ENCODE measurements around the gene PKD1.
"Not testable (repeated sequence)": the region's sequence is repeated elsewhere in the genome, so short reads cannot be mapped to it uniquely, and the experiment has no call there.

PKD1 gene

DNA sequence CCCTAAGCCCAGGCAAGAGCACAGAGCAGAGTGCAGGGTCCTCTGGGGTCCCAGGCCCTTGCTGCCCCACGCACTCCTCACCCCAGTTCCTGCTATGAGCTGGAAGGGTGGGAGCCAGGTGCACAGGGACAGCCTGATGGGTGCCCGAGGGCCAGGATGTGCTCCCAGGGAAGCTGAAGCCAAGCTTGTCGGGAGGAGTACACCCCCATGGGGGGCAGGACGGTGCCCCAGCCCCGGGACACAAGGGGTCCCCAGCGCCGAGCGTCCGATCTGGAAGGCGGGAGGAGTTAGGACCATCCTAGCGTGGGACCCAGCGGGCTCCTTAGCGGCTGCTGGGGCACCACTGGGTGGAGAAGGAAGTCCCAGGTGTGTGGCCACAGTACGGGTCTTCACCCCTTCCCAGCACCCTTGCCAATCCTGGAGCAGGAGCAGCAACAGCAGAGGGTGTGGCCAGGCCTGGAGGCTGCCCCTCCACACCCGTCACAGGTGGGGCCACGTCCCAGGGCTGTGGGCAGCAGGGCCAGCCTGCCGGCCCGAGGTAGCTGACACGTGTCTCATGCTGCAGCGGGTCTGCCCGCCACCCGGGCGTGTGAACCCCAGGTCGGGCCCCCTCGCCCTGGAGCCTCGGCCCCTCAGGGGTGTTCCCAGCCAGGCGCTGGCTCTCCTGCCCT lies 11.9 kb downstream of the PKD1 start:
- not testable (repeated sequence) for DNase-seq (ENCODE audit: low spot score)

DNA sequence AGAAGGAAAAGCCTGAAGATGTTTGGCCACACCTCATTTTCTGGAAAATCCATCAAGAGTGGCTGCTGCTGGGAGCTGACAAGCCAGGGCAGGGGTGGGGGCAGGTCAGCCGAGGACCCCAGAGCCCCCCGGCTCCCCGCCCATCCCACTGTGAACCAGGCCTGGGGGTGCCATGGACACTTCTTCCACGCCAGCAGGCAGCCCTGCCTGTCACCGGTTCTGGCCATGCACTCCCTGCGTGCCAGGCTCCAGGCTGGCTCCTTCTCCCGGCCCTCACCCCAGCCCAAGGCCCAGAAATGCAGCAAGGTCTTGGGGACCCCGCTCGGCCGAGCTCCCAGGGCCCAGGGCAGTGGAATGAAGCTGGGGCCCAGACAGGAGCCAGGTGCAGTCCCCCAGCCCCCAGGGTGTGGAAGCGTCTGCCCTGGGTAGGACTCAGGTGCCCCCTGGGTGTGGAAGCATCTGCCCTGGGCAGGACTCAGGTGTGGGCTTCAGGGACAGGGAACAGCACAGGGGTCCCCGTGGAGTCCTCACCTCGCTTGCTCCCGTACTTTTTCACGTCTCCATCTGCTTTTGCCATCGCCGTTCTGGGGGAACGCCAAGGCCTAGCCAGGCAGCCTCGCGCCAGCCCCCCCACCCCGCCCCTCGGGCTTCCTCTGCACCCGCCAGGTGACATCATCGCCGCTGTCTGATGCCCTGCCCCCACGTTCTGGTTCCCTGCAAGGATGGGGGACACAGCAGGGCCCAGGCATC lies 12.6 kb downstream of the PKD1 start:
- DNase-seq (ENCODE audit: low spot score): not testable (repeated sequence)

DNA sequence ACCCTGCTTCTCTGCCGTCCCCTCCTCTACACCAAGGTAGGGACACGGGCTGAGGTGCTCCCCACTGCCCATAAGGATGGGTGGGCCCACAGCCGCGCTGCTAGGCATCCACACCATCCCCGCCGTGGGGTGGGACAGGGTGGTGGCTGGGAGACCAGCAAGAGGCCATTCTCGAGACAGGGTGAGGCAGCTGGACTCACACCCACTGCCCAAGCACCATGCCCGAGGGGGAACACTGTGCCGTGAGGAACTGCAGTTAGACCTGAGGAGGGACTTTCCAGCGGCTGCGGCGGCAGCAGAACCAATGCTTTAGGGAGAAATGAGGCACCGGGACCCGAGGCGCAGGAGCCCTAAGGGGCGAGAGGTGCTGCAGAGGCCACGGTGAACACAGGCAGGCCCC lies 13.3 kb downstream of the PKD1 start:
- DNase-seq (ENCODE audit: low spot score): no peak

DNA sequence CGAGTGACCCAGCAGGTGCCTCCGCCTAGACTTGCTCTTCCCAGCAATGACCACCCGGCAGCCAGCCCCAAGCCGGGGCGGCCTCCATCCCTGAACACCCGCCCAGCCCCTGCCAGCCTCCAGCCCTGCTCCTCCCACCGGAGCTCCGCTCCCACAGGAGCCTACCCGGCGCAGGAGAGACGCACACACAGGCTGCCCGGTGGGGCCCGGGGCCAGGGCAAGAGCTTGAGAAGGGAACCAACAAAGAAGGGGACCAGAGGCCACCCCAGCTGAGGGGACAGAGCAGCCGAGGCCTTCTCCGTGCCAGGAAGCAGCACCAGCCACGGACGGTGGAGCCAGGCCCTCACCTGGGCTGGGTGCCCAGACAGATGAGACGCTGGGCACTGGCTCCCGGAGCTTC lies 13.8 kb downstream of the PKD1 start:
- DNase-seq (ENCODE audit: low spot score): no peak

DNA sequence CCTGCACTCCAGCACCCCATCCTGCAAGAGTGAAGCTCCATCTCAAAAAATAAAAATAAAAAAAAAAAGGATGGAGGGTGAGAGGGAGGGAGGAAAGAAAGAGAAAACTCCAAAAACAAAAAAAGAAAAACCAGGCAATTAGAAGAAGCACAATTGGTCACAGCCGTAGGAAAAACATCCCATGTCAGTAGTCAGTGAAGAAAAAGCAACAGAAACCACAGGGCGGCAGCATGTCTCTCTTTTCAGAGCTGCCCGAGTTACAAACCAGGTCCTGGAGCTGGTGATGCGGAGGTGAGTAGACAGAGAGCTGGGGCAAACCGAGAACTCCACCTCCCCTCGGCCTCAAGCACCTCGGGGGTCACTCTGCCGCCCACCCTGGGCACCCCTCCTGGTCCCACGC lies 14.4 kb downstream of the PKD1 start:
- DNase-seq (ENCODE audit: low spot score): not testable (repeated sequence)

DNA sequence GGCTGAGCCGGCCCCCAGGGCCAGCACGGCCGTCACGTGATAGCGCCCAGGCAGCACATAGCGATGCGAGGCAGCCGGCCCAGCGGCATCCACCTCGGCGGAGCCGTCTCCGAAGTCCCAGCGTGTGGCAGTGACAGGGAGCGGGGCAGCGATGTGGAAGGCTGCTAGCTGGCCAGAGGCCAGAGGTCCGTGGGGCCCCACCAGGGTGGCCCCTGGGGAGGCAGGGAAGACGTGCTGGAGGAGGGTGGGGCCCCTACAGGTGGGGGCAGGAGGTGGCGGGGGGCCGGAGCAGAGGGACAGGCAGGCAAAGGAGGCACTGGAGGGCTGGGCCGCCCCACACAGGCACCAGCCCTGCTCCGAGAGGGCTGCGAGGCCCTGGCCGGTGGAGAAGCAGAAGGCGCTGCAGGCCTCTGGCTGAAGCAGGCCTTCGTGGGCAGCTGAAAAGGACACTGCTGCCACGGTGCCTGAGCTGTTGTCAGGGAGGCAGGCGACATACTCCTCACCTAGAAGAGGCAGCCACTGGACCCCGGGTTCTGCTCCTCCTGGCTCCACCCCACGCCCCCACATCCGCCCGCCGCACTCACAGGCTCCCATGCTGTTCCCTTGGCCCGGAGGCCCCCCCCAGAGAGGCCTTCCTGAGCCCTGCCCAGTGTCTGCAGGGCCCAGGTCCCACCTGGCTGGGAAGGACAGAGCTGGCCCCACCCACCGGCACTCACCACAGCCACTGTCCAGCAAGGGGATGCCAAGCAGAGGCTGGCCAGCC lies 17.6 kb downstream of the PKD1 start:
- not testable (repeated sequence) for DNase-seq (ENCODE audit: low spot score)

DNA sequence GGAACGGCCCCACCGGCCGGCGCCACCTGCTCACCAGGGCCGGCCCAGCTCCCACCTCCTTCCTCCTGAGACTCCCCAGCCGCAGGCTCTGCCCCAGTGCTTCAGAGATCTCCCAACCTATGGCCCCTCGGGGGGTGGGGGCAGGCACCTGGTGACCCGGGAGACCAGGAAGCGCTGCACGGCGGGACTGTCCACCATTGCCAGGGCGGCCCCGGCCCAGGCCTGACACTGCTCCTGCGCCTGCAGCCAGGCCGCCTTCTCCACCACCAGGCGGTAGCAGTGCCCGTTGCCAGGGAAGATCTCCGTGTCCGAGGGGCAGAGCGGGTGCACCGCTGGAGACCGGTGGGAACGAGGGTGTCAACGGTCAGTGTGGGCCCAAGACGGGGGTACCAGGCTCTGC lies 18.4 kb downstream of the PKD1 start:
- not testable (repeated sequence) for DNase-seq (ENCODE audit: low spot score)

DNA sequence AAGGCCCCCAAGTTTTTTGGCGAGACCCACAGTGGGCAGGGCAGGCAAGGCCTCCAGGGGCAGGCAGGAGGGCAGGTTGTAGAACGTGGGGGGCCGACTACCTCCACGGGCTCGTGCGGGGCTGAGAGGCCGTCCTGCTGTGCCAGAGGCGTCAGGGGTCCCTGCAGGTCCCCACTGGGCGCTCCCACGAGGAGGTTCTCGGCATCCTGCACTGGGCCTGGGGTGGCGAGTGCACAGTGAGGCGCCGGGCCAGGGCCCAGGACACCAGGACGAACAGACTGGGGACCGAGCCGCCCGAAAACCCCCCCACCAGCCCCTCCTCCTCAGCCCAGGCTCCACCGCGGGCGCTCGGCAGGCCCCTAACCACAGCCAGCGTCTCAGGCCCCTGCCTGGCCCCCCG lies 19.3 kb downstream of the PKD1 start:
- not testable (repeated sequence) for DNase-seq (ENCODE audit: low spot score)

DNA sequence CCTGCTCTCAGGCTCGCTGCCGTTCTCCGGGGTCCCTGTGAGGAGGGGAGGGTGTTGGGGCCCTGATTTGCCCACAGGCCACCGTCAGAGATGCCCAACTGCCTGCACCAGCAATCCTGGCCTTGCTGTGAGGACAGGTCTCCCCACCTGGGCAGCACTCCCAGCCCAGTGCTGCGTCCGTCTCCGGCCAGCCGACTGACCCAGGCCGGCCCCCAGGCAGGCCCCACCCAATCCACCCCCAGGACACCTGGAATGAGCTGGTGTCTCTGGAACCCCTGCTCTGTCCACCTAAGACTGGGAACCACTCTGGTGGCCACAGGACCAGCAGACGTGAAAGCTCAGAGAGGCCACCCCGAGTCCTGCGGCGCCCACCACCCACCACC lies 20.1 kb downstream of the PKD1 start:
- no peak for DNase-seq (ENCODE audit: low spot score)

DNA sequence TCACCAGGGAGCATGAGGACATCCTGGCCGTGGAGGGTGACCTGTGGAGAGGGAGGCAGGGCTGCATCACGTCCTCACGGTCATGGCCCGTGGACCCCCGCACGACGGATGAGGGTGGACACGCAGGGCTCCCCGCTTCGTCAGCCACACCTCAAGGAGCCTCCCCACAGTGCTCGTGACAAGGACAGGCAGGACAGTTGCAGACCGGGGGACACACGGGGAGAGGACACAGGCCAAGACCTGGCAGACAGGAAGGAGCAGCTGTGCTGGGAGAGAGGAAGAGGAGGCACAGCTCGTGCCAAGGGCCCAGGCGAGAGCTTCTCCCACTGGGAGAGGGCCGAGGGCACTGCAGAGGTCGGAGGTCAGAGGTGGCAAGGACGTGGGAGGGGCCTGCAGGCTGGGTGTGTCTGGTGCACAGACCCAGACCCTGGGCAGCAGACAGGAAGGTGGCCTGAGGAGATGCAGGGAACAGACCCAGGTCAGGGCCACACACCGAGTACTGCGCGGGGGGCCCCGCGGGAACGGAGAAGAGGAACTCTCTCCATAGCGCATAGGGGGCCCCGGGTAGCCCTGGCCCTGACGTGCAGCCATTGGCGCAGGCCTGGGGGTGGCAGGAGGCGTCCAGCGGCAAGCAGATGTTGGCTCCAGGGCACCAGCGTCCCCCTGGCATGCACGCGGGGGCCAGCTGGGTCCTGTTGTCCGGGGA lies 20.7 kb downstream of the PKD1 start:
- DNase-seq (ENCODE audit: low spot score): not testable (repeated sequence)

DNA sequence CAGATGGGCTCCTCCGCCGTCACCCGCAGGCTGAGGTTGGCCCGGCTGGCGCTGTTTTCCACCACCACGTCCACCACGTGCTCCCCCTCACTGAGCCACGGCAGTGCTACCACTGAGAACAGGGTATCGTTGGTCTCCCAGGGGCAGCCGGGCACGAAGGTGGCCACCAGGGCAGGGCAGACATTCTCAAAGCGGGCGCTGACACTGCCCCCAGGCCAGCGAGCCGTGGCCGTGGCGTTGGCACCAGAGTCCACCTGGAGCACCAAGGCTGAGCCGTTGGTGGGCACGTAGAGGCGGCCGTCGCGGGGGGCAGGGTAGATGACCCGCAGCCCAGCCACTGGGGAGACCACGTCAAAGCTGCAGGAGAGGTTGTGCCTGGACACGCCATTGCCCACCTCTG lies 21.5 kb downstream of the PKD1 start:
- not testable (repeated sequence) for DNase-seq (ENCODE audit: low spot score)

DNA sequence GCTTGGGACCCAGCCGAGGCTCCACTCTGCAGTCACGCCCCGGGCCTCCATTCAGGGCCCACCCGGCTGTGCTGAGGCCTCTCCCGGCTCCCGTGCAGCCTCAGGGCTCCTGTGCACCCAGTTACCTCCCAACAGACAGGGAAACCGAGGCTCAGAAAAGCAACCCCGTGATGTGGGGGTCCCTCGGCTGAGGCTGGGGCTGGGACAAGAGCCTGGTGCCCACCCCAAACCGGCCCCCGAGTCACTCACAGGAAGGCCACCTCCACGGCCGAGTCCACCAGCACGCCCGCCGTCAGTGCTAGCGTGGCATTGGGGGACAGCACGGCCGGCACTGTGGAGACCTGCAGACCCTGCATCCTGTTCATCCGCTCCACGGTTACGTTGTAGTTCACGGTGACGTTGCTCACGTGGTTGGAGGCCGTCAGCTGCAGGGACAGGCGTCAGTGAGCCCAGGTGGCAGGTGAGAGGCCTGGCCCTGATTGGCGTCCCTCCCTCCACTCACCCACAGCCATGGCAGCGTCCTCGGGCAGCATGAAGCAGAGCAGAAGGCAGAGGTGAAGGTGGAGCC lies 23.1 kb downstream of the PKD1 start:
- not testable (repeated sequence) for DNase-seq (ENCODE audit: low spot score)

DNA sequence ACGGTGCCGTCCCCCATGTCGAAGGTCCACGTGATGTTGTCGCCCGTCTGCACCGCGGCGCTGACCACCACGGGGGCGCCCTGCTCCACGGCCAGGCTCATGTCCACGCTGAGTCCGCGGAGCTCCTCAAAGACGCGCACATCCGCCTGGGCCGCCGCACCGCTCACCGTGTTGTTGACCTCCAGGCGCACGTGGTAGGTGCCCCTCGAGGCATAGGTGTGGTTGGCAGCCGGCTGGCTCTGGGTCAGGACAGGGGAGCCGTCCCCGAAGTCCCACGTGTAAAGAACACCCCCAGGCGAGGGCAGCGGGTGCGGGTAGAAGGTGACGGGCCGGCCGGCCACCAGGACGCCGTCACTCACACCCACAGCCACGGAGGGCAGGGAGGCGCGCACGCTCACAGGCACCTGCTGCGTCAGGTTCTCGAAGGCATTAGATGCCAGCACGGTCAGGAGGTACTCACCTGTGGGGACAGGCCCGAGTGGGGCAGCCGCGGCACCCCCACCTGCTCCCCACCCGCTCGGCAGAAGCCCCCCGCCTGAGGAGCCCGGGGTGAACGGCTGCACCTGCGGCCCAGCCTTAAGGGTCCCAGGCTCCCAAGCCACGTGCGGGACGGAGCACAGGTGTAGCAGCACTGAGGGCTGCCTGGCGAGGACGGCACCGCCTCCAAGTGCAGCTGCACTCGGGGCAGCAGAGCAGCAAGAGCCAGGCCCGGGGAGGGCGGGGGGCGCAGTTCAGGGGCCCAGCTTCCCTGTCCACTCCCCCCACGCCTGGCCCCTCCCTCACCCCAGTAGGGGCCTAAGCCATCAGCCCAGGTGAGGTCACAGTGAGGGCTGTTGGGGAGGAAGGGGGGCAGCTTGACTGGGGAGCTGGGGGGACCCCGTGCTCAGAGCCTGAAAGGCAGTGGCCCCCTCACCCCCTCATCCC lies 24.0 kb downstream of the PKD1 start:
- DNase-seq (ENCODE audit: low spot score): not testable (repeated sequence)

DNA sequence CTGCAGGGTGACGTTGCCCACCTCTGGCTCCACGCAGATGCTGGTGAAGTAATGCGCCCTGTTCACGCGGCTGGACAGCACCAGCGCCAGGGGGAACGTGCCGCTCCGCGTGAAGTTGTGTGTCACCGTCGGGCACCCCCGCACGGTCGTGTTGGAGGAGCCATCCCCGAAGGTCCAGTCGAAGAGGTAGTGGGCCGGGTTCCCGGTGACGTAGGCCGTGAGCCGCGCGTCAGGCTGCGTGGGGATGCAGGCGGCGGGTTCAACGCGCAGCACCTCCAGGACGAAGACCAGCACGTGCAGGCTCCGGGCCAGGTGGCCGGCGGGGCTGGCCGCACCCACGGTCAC lies 24.7 kb downstream of the PKD1 start:
- not testable (repeated sequence) for DNase-seq (ENCODE audit: low spot score)

DNA sequence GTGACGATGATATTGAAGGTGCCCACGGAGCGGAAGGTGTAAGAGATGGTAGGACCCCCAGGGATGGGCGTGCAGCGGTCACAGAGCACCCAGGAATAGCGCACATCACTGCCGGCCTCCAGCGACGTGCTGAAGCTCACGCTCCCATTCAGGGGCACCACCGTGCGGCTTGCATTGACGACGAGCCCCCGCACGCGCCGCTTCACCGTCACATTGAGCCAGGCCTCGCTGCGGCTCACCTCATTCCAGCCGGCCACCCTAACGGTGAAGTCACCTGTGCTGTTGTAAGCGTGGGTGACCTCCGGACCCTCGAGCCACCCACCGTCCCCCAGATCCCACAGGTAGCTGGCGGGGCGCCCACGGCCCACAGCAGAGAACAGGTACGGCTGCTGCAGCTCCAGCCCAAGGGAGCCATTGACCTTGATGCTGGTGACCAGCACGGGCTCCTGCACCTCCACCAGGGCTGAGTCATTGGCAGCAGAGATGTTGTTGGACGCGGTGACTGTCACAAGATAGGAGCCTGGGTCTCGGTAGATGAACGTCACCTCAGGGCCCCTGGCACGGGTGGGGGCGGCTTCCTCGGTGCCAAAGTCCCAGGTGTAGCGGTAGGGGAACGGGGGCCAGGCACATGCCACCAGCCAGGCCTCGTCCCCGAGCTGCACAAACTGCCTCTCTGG lies 25.2 kb downstream of the PKD1 start:
- DNase-seq (ENCODE audit: low spot score): not testable (repeated sequence)

DNA sequence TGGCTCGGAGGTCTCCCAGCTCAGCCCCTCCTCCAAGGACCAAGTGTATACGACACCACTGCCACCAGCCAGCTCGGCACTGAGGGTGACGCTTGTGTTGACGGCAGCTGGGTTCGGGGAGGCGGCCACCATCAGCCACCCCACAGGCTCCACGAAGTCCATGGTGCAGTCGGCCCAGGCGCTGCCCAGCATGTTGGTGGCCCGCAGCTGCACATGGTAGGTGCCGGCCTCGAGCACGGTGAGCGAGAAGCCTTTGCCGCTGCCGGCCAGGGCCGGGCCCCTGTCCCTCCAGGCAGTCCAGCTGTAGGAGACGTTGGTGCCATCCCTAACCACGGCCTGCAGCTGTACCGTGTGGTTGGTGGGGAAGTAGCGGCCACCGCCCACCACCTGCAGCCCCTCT lies 25.8 kb downstream of the PKD1 start:
- DNase-seq (ENCODE audit: low spot score): not testable (repeated sequence)

DNA sequence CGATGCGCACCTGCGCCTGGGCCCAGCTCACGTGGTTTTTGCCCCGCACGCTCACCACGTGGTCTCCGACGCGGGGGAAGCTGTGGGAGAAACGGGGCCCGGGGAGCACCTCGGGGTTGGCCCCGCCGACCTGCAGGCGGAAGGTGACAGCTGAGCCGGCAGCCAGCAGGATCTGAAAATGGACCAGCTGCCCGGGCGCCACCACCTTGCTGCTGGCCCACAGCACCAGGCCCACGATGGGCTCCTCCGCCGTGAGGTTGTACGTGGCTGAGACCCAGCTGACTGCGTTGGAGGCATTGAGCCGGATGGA lies 26.5 kb downstream of the PKD1 start:
- not testable (repeated sequence) for DNase-seq (ENCODE audit: low spot score)

DNA sequence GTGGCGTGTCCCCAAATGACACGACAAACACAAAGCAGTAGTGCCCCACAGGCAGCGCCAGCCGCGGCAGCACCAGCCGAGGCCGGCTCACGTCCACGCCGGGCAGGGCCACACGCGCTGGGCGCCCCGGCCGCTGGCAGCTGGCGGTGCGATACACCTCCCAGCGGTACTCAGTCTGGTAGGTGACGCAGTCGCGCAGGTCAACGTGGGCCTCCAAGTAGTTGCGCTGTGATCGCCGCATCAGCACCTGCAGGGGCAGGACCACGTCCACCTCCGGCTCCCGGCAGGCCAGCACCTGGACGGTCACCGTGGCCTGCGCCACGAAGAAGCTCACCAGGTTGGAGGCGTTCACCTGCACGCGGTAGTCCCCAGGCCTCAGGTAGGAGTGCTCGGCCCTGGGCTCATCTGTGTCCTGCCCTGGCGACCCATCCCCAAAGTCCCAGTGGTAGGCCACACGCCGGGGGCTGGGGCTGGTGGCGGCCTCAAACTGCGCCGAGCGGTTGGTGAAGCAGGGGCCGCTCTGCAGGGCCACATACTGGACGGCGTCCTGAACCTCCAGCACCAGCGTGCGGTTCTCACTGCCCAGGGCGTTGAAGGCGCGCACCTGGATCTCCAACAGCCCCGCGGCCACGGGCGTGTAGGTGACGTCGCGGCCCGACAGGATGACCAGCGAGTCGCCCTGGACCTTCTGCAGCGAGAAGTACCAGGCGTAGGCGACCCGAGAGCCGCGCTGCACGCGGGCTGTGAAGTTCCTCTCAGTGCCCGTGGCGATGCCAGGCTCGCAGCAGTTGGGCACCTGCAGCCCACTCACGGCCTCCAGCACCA lies 27.0 kb downstream of the PKD1 start:
- DNase-seq (ENCODE audit: low spot score): not testable (repeated sequence)

DNA sequence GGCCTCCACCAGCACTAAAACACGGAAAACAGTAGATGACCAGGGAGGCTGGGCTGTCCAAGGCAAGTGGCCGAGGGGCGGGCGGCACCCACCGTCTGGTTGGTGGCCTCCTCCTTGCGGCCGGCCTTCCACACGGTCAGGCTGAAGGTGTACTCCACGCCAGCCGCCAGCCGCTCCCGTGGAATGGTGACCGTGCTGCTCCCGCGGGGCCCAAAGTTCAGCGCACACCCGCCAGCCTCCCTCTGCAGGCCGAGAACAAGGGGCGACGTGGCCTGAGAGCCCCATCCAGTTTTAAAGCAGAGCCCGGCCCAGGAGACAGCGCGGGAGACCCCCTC lies 27.9 kb downstream of the PKD1 start:
- DNase-seq (ENCODE audit: low spot score): not testable (repeated sequence)

All from D341Med (cell line).